GM18519 (cell line): ENCODE measurements around the gene HSF2BP.
"Not testable (repeated sequence)": the region's sequence is repeated elsewhere in the genome, so short reads cannot be mapped to it uniquely, and the experiment has no call there.

Experiments used
- ATAC-seq: cut with Tn5 transposase; IDR thresholded peaks from one replicate; pipeline ENCODE4 v1.9.1; 2021; ENCODE audit warnings: mild to moderate bottlenecking, moderate library complexity; ENCODE audit not compliant: unreplicated experiment, low FRiP score

Gene HSF2BP

GRCh38 chr21:43653626-43654025 is 5.7 kb downstream of the HSF2BP start:
- no peak for ATAC-seq

- no peak for ATAC-seq
These were observed 6.7 kb downstream of the HSF2BP start for GRCh38 chr21:43652616-43653015.

DNA sequence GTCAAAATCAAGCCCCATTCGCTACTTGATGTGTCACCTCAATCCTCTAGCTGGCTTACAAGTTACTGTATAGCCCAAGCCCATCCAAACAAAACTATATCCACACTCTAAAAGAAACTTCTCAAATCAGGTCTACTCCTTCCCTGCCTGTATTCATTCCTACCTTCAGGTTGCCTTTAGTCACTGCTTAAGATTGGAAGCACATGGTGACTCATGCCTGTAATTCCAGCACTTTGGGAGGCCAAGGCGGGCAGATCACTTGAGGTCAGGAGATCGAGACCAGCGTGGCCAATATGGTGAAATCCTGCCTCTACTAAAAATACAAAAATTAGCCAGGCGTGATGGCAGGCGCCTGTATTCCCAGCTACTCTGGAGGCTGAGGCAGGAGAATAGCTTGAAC is 7.4 kb downstream of the HSF2BP start:
- not testable (repeated sequence) for ATAC-seq

- no peak for ATAC-seq
These were observed 11.1 kb downstream of the HSF2BP start for GRCh38 chr21:43648171-43648570.

DNA sequence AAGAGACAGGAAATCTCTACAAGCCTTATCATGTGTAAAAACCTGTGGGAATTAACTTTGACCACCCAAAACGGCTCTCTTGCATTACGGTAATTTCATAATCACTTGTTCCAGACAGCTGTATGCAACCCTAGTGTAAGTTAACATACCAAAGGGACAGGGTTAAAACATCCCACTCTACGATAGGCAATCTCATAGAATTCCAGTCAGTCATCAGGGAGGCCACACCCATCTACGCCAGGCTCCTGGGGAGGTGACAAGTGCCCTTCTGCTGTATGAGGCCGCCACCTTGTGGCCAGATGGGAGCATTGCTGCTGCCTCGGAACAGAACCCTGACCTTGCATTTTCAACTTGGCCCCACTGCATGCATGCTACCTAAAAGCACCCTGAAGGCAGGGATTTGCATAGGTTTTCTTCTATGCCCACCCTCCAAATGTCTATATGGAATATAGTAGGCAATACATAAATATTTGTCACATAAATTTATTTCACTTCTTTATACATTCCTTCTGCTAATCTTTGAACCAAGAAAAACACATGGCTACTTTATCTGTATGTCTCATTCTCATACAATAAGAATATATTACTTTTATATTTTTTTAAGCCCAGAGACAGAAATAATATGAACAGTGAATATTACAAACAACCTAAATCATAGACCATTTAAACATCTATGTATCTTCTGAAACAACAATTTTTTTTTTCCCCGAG is 12.6 kb downstream of the HSF2BP start:
- no peak for ATAC-seq

DNA sequence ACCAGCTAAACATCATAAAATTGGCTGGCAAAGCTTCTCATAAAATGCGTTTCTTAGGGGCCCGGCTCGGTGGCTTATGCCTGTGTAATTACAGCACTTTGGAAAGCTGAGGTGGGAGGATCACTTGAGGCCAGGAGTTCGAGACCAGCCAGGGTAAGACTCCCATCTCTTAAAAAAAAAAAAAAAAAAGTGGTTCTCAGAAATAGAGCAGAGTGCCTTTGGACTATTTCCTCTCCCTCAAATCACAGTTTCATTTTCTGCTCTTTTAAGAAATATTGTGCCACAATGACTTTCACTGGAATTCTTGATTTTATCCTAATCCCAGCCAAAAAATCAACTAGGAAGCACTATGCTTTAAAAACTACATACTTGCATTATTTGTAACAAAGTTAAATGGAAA is 13.3 kb downstream of the HSF2BP start:
- no peak for ATAC-seq

- no peak for ATAC-seq
These were observed 14.0 kb downstream of the HSF2BP start for GRCh38 chr21:43645136-43645891.

DNA sequence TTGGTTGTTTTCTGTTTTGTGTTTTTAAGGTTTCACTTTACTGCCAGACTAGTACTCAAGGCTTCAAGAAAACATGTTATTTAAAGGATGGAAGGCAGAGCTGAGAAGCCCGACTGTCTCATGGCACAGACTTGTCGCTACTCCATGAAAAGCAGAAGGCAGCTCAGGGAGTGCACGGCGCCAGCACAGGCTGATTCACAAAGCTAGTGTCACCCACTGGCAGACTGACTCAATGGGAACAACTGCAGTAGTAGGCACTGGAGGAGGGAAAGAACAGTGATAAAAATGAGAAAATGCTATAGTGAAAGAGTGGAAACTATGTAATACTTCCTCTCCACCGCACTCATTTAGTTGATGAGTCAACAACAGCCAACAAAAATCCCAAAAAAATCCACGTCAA is 14.7 kb downstream of the HSF2BP start:
- no peak for ATAC-seq

- ATAC-seq = no peak
These were observed 15.2 kb downstream of the HSF2BP start for GRCh38 chr21:43644071-43644470.

DNA sequence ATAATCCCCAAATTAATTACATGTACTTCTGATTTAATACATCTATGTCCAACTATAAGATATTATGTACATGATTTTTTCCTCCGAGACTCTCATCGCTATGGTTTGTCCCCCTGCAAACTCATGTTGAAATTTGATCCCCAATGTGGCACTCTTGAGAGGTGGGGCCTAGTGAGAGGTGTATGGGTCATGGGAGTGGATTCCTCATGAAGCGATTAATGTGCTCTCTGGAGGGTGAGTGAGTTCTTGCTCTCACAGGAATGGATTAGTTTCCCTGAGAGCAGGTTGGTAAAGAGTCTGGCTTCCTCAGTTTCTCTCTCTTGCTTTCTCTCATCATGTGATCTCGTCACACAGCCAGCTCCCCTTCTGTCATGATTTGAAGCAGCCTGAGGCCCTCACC is 16.1 kb downstream of the HSF2BP start:
- no peak for ATAC-seq

DNA sequence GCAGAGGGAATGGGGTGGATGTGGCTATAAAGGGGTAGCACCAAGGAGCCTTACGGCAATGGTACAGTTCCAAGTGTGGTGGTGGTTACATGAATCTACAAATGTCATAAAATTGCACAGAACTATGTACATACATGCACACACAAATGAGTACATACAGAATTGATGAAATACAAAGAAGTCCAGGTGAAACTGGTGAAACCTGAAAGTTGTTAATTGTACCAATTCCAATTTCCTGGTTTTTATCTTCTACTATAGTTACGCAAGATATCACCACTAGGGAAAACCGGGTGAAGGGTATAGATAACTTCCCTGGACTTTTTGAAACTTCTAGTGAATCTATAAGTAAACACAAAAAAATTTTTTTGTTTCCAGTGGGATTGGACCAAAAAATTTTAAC is 18.9 kb downstream of the HSF2BP start:
- no peak for ATAC-seq

GRCh38 chr21:43639470-43640353 is 19.6 kb downstream of the HSF2BP start:
- ATAC-seq = no peak

GRCh38 chr21:43637530-43638158 is 21.6 kb downstream of the HSF2BP start:
- no peak for ATAC-seq

GRCh38 chr21:43635436-43635835 is 23.9 kb downstream of the HSF2BP start:
- no peak for ATAC-seq

- no peak for ATAC-seq
These were observed 24.7 kb downstream of the HSF2BP start for GRCh38 chr21:43634618-43635017.

GRCh38 chr21:43632373-43632905 is 26.8 kb downstream of the HSF2BP start:
- no peak for ATAC-seq

DNA sequence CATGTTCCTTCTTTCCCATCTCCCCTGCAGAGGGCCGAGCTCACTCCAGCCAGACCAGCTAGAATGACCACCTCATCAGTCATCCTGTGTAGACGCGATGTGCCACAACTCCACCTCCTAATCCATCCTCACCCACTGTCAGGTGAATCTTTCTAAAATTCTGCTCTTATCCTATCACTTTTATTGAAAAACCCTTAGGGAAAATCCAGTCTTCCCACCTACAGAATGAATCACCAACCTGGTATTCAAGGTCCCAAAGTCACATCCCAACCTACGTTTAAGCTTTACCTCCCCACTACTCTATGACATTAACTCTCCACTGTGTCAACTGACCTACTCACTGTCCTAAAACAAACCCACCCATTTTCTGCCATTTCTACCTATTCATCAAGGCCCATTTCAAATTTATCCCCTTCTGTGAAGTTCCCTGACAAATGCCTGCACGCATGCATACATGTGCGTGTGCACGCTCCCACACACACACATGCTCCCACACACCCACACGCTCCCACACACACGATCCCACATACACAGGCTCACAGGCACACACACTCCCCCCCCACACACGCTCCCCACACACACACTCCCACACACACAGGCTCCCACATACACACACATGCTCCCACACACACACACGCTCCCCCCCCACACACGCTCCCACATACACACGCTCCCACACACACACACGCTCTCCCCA is 27.7 kb downstream of the HSF2BP start:
- ATAC-seq = no peak

DNA sequence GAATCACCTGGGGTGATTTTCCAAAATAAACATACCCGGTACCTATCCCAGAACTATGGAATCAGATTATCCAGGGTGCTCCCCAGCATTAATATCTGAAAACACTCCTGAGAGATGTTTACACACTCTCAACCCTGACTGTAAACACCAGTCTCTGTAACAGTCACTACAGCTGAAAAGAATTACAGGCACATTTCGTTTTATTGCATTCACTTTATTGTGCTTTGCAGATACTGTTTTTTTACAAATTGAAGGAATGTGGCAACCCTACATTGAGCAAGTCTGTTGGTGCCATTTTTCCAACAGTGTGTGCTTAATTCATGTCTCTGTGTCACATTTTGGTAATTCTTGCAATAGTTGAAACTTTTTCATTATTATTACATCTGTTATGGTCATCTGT is 31.8 kb downstream of the HSF2BP start:
- ATAC-seq = no peak

- ATAC-seq = no peak
These were observed 32.9 kb downstream of the HSF2BP start for GRCh38 chr21:43626390-43626789.

GRCh38 chr21:43624339-43624738 is 34.9 kb downstream of the HSF2BP start:
- ATAC-seq = no peak
